Stomach (tissue), 4 donors: ENCODE results near the gene DMKN.

Source experiments
- EP300 ChIP-seq: sonication (generic); formaldehyde crosslinking; IDR thresholded peaks from one replicate; pipeline ENCODE4 v1.6.1; 2017; ENCODE audit warnings: antibody characterized with exemption
- POLR2A ChIP-seq, 4 donors: fragments of 450-650 bp; IDR thresholded peaks; one replicate each; pipeline ENCODE4 v1.6.1; 2016; ENCODE audit warnings: antibody characterized with exemption in 4 of 4, control low read depth in 2 of 4, mild to moderate bottlenecking in 1 of 4, moderate library complexity in 1 of 4

DNA sequence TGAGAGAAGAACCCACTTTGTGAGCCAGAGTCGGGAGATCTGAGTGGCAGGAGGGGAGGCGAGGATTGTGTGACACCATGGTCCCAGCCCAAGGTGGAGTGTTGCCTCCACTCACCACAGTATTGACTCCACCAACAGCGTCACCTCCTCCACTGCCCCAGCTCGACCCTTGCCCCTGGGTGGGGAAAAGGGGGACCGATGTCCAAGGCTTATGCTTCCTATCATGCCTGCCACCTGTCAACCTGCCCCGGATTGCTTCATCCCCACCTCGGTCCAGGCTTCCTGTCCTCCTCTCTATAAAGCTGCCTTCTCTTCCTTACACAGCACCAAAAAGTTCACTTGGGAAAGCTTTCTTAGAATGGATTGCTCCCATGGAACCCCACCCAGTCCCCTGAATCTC is 7.4 kb downstream of the DMKN start:
- TF ChIP-seq POLR2A (IDR thresholded peaks at IDR 0.05) (no peak), EP300 (no peak)
